DMS114 treated with DMSO at 0.1 percent for 48 hours (cell line): ENCODE results near the gene ETF1.
"Not testable (repeated sequence)": the region's sequence is repeated elsewhere in the genome, so short reads cannot be mapped to it uniquely, and the experiment has no call there.

ENCODE experiments used
- DNase-seq: peaks from one replicate; lab custom pipeline; 2025; ENCODE audit not compliant: unreplicated experiment; lab: John Stamatoyannopoulos, UW

Gene ETF1

DNA sequence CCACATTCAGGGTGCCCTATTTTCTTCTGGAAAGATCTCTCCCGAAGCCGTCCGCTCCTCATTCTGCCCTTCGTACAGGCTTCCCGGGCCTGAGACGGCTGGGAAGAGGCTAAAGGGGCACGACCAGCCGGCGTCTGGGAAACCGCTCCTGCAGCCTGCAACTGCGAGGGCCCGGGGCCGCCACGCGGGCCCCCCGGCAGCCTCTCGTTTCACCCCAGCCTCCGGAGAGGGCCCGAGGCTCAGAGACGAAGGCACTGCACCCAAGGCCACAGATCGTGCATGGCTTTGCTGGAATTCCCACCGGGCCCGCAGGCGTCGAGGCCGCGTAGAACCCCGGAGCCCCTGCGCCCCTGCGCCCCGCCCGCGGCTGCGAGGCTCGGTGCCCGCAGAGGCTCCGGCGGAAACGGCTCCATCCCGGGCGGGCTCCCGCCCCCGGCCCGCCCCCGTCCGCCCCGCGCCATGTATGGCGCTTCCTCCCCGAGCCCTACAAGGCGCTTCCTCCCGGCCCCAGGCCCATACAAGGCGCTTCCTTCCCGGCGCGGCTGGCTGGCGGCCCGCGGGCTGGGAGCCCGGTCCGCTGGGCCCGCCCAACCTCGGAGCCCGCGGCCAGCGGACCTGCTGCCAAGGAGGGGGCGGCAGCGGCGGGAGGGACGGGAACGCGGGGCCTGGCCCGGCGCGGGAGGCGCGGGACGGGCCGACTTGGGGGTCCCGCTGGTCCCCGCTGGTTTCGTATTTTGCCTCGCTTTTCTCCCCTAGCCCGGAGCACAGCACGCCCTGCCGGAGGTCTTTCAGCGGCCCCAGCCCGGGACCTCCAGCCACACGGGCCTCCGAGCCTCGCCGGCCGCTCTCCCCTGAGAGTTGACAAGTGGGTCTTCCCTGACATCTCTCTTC, 51.1 kb downstream of the ETF1 start:
- DNase-seq, result peak; percentile 75

DNA sequence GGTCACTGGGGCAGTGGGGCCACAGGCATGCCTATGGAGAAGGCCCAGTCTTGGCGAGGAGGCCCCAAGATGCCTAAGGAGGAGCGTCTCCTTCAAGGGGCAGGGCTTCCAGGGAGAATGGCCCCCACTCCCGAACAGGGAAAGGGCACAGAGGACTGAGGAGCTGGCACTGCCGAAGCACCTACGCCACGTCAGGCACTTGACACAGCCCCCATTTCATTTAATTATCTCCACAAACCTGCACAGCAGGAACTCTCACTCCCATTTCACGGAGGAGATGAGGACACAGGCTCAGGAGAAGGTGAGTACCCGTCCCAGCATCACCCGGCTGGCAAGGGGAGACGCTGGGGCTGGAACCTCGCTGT, 51.8 kb downstream of the ETF1 start:
- no peak for DNase-seq

- no peak for DNase-seq
Observed at GRCh38 chr5:138490648-138491283, 52.3 kb downstream of the ETF1 start.

GRCh38 chr5:138489683-138490061, 53.4 kb downstream of the ETF1 start:
- DNase-seq, result no peak

- DNase-seq, result no peak
Observed at GRCh38 chr5:138488481-138488945, 54.5 kb downstream of the ETF1 start.

- no peak for DNase-seq
Observed at GRCh38 chr5:138482638-138483037, 60.4 kb downstream of the ETF1 start.

GRCh38 chr5:138476918-138477317, 66.1 kb downstream of the ETF1 start:
- DNase-seq, result no peak

GRCh38 chr5:138473151-138473550, 69.9 kb downstream of the ETF1 start:
- DNase-seq, result not testable (repeated sequence)

DNA sequence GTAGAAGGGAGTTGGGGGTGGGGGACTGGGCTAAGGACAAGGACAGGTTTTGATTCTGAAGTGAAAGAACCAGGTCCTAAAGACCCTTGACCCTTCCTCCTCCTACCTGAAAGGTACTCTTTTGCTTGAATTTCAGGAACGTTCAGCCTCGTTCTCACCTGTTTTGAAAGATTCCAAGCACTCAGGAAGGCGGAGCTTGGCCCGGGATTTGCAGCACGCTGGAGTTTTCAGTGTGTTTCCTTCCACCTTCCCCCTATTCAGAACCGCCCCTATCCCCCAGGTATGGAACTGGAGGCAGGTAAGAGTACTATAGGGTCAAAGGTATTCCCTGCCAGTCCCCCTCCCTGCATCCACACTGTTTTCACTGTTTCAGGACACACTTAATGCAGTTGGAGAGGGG, 70.7 kb downstream of the ETF1 start:
- no peak for DNase-seq

- no peak for DNase-seq
Observed at GRCh38 chr5:138471052-138471361, 72.0 kb downstream of the ETF1 start.

DNA sequence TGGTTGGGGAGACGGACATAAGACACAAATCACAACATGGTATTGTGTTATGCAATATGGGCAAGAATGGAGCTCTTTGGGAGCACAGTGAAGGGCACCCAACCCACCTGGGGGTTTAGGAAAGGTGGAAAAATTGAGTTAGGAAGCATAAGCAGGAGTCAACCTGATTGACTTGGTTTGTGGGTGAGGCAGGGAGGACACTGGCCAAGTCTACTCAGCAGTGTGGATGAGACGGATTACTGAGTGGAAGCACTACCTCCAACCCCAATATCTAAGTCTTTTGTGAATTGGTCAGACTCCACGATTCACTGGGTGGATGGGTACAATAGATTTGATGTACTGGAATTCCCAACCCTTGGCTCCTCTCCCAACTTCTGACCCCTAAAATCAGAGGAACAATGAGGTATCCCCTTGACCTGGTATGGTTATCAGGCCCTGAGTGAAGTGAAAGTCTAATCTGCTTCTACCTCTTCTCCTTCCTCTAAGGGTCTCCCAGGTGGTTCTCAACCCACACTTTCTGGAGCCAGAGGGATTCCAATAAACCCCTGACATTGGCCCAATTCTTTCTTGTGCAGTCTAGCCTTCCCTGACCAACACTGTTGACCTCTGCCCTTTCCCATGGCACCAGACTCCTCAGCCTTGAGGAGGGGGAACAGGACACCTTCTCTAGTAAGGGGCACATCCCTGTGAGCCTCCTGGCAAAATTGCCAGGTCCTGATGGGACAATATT, 72.5 kb downstream of the ETF1 start:
- DNase-seq, result no peak

DNA sequence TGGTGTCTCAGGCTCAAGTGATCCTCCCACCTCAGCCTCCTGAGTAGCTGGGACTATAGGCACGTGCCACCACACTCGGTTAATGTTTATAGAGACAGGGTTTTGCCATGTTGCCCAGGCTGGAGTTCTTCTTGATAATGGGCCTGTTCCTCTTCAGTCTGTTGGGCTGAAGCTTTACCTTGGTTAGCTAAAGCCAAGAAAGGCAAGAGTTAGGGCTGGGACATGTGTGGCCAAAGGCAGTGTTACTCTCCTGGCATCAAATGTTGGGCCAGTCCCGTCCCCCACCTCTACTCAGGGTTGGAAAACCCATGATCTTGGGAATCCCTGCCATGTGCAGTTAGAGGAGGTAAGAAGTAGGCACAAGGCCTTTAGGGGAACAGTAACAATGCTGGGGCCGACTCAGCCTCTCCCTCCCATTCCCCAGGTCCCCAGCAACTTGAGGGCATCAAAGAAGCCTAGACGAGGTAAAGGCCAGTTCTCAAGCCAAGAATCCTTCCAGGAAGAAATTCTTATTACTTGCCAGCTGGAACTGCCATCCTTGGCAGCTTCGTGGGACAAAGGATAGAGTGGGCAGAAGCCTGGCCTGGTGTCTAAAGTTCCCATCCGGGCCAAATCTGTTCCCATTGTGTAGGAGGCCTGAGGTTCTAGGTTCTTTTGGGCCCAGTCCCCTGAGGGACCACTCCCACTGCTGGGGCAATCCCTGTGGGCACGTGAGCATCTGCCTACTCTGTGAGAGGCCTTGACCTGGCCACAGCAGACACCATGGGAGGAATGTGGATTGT, 73.3 kb downstream of the ETF1 start:
- DNase-seq, result no peak

DNA sequence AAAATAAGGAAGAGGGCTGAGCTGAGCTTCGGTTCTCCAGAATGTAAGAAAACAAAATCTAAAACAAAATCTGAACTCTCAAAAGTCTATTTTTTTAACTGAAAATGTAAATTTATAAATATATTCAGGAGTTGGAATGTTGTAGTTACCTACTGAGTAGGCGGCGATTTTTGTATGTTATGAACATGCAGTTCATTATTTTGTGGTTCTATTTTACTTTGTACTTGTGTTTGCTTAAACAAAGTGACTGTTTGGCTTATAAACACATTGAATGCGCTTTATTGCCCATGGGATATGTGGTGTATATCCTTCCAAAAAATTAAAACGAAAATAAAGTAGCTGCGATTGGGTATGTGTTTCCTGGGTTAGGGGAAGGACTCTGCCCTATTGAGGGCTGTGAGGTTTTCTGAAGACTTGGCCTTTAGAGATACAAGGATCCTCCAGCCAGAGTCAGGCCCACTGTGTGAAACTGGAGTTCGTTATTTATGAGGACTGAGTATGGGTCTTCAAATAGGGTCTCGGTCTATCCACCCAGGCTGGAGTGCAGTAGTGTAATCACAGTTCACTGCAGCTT, 74.0 kb downstream of the ETF1 start:
- DNase-seq, result no peak

- DNase-seq, result no peak
Observed at GRCh38 chr5:138468133-138468965, 74.7 kb downstream of the ETF1 start.

DNA sequence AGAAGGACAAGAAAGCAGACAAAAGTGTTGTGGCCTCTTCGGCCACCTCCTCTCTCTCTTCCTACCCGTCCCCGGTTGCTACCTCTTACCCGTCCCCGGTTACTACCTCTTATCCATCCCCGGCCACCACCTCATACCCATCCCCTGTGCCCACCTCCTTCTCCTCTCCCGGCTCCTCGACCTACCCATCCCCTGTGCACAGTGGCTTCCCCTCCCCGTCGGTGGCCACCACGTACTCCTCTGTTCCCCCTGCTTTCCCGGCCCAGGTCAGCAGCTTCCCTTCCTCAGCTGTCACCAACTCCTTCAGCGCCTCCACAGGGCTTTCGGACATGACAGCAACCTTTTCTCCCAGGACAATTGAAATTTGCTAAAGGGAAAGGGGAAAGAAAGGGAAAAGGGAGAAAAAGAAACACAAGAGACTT, 75.3 kb downstream of the ETF1 start:
- DNase-seq, result no peak

- DNase-seq, result no peak
Observed at GRCh38 chr5:138466900-138467710, 75.9 kb downstream of the ETF1 start.

DNA sequence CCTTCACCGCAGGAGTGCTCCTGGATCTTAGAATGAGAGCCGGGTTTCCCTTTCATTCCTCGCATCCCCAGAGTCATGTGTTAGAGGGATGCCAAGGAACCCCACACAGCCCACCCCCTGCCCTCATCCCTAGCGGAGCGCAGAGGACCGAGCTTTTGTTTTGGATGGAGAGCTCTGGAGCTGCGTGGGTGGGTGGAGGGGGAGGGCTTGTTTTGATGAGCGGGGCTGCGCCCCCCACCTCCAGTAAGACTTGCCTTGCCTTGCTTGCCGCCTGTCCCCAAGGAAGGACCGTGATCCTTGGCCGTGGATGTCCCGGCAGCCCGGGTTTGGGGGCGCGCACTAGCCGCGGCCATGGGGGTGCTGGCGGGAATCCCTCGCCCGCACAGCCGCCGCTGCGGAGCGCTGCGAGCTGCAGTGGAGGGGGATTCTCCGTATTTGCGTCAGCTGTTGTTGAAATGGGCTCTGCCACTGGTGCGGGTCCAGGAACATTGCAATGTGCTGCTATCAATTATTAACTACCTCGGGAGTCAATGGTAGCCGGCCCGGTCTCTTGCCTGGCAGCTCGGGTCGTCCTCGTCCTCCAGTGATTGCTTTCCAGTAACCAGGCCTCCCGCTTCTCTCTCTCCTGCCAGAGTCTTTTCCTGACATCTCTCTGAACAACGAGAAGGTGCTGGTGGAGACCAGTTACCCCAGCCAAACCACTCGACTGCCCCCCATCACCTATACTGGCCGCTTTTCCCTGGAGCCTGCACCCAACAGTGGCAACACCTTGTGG, 76.7 kb downstream of the ETF1 start:
- DNase-seq, result no peak
